IPS-NIHi7 (cell line): ENCODE data around the gene RORC.

Experiments
- DNase-seq: peaks from one replicate; pipeline ENCODE4 v3.0.0; 2012; ENCODE audit warnings: mixed read lengths; ENCODE audit errors: extremely low spot score

RORC gene

GRCh38 chr1:151825751-151826660 lies 5.6 kb downstream of the RORC start:
- peak; percentile 53 for DNase-seq

- DNase-seq = no peak
These were observed 6.4 kb downstream of the RORC start for GRCh38 chr1:151825204-151825603.

- no peak for DNase-seq
These were observed 8.4 kb downstream of the RORC start for GRCh38 chr1:151823175-151823574.

GRCh38 chr1:151822404-151822803 lies 9.2 kb downstream of the RORC start:
- DNase-seq = peak; percentile 39

GRCh38 chr1:151820940-151821339 lies 10.7 kb downstream of the RORC start:
- DNase-seq = no peak

- DNase-seq = no peak
These were observed 11.5 kb downstream of the RORC start for GRCh38 chr1:151819976-151820623.

GRCh38 chr1:151819227-151819835 lies 12.3 kb downstream of the RORC start:
- no peak for DNase-seq

GRCh38 chr1:151817353-151817730 lies 14.3 kb downstream of the RORC start:
- DNase-seq = no peak

GRCh38 chr1:151816548-151817352 lies 14.9 kb downstream of the RORC start:
- no peak for DNase-seq

- DNase-seq = no peak
These were observed 15.8 kb downstream of the RORC start for GRCh38 chr1:151815716-151816327.

- no peak for DNase-seq
These were observed 16.5 kb downstream of the RORC start for GRCh38 chr1:151814971-151815545.

- no peak for DNase-seq
These were observed 17.2 kb downstream of the RORC start for GRCh38 chr1:151814426-151814825.

- no peak for DNase-seq
These were observed 18.2 kb downstream of the RORC start for GRCh38 chr1:151813271-151813977.

GRCh38 chr1:151811181-151811580 lies 20.4 kb downstream of the RORC start:
- DNase-seq = no peak

- DNase-seq = no peak
These were observed 21.5 kb downstream of the RORC start for GRCh38 chr1:151809985-151810556.

- no peak for DNase-seq
These were observed 22.2 kb downstream of the RORC start for GRCh38 chr1:151809290-151809984.

- DNase-seq = no peak
These were observed 23.8 kb downstream of the RORC start for GRCh38 chr1:151807766-151808165.

GRCh38 chr1:151807131-151807530 lies 24.5 kb downstream of the RORC start:
- no peak for DNase-seq

GRCh38 chr1:151806170-151806569 lies 25.4 kb downstream of the RORC start:
- DNase-seq = no peak
